Stimulated activated CD4-positive, alpha-beta T cell treated with anti-CD3 and anti-CD28 coated beads, Interleukin-4, amount 100 ng/mL, for 24 hours (primary cell): ENCODE measurements around the gene GNGT1.
"Not testable (repeated sequence)": the region's sequence is repeated elsewhere in the genome, so short reads cannot be mapped to it uniquely, and the experiment has no call there.

ENCODE experiments used
- DNase-seq: peaks from one replicate; pipeline ENCODE4 v3.0.0-alpha.2; 2020

GNGT1 gene

DNA sequence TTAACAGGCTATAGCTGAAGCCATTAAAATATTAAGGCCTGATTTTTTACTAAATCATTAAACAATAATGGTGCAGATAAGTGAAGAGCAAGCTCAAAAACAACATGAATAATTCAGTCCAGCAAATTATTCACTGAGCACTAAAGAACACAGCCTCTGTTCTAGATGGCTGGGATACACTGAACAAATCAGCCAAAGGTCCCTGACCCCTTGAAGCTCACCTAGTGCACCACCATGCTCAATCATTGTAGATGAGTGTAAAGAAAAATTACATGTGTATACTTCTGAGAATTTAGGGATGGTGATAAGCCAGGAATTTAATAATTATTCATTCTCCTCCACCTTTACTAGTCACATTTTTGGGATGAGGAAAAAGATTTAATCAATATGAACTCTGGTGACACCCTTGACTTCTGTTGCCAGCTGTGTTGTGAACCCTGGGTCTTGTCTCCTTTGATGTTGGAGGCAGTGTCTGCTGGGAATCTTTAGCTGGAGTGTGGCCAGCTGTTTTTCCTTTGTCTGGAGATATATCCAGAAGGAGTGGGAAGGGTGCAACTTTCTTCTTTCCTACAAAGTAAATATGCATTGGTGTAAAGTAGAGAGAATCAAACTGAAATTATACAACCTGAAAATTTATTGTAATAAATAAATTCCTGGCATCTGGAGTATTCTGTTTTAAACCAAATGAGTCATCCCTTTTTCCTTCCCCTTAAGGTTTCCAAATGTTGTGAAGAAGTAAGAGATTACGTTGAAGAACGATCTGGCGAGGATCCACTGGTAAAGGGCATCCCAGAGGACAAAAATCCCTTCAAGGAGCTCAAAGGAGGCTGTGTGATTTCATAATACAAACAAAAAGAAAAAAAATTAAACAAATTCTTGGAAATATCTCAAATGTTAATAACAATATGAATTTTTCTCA is 4.0 kb downstream of the GNGT1 start:
- DNase-seq: no peak

DNA sequence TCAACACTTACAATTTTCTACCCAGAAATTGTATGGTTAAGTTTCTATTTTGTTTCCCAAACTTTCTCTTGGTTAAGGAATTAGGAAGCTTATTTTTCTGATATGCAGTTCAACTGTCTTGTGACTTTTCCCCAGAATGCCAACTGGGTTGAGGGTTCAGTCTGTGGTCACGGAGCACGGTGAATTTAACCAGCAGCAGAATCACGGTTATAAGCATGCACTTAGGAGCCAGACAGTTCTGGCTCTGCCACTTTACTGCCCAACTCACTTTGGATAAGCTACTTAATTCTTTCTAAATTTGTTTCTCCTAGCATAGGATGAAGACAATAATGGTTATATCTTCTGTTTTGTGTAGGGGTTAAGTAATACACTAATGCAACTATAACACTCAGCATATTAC is 4.9 kb downstream of the GNGT1 start:
- DNase-seq: not testable (repeated sequence)

DNA sequence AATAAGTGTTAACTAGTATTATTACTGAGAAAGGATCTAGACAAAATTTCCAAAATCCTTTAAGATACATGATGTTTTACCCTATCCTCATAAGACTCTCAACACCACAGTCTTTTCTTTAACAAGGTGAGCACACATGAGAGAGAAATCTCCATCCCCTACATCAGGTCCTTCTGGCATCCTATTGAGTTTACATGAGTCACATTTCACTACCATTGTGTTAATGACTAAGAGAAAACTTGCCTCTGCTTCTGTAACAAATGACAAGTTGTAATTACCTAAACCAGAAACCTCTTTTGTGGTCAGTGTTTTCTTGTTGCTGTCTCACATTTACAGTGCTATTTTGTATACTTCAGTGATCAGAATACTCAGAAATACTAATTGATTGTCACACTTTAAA is 5.3 kb downstream of the GNGT1 start:
- not testable (repeated sequence) for DNase-seq

GRCh38 chr7:93913197-93913596 is 6.8 kb downstream of the GNGT1 start:
- DNase-seq: no peak

DNA sequence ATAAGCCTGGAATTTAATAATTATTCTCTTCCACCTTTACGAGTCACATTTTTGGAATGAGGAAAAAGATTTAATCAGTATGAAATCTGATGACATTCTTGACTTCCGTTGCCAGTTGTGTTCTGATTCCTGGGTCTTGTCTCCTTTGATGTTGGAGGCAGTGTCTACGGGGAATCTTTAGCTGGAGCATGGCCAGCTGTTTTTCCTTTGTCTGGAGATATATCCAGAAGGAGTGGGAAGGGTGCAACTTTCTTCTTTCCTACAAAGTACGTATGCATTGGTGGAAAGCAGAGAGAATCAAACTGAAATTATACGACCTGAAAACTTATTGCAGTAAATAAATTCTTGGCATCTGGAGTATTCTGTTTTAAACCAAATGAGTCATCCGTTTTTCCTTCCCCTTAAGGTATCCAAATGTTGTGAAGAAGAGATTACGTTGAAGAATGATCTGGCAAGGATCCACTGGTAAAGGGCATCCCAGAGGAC is 8.3 kb downstream of the GNGT1 start:
- DNase-seq: no peak

DNA sequence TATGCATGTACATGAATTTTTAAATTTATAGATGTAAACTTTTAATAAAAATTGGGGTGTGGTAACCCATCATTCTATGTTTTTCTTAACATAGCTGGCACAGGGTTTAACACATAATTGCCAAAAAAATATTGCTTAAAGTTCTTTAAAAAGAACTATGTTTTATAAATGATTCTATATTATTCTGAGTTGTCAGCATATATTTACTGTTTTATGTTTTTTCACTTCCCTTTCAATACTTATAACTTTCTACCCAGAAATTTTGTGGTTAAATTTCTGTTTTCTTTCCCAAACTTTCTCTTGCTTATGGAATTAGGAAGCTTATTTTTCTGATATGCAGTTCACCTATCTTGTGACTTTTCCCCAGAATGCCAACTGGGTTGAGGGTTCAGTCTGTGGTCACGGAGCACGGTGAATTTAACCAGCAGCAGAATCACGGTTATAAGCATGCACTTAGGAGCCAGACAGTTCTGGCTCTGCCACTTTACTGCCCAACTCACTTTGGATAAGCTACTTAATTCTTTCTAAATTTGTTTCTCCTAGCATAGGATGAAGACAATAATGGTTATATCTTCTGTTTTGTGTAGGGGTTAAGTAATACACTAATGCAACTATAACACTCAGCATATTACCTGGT is 9.0 kb downstream of the GNGT1 start:
- DNase-seq: not testable (repeated sequence)

GRCh38 chr7:93915888-93916287 is 9.5 kb downstream of the GNGT1 start:
- DNase-seq: not testable (repeated sequence)

DNA sequence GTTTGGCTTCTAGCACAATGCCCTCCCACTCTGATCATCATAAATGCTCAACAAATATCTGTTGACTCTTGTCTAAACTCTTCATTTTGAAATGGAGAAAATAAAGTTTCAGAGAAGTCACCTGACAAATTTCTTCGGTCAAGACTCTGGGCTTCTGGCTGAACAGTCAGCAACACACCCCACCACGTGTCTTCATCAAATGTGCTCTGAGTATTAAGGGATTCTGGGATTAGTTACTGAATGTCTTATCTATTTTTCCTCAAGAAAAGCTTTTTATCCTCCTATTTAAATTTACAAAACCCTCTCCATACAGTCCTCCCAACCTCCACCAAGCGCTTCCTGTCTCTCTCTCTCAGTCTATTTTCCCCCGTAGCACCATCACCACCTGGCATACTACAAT is 9.9 kb downstream of the GNGT1 start:
- DNase-seq: not testable (repeated sequence)

- no peak for DNase-seq
These were observed 14.3 kb downstream of the GNGT1 start for GRCh38 chr7:93920496-93921182.

DNA sequence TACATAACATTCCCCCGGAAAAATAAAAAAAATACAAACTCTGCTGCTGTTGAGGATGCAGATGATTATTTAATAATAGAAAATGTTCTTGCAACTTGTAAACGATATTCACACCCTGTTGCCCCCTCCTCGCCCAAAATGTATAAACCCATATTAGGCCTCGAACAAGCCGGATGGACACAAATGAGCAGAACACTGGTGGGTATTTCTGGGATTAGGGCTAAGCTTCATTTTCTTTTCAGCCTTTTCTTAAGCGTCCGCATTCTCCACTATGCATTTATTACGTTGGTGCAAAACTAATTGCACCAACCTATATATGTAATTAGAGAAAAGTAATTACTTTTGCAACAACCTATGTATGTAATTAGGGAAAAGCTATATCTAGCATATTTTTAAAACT is 14.8 kb downstream of the GNGT1 start:
- DNase-seq: no peak

DNA sequence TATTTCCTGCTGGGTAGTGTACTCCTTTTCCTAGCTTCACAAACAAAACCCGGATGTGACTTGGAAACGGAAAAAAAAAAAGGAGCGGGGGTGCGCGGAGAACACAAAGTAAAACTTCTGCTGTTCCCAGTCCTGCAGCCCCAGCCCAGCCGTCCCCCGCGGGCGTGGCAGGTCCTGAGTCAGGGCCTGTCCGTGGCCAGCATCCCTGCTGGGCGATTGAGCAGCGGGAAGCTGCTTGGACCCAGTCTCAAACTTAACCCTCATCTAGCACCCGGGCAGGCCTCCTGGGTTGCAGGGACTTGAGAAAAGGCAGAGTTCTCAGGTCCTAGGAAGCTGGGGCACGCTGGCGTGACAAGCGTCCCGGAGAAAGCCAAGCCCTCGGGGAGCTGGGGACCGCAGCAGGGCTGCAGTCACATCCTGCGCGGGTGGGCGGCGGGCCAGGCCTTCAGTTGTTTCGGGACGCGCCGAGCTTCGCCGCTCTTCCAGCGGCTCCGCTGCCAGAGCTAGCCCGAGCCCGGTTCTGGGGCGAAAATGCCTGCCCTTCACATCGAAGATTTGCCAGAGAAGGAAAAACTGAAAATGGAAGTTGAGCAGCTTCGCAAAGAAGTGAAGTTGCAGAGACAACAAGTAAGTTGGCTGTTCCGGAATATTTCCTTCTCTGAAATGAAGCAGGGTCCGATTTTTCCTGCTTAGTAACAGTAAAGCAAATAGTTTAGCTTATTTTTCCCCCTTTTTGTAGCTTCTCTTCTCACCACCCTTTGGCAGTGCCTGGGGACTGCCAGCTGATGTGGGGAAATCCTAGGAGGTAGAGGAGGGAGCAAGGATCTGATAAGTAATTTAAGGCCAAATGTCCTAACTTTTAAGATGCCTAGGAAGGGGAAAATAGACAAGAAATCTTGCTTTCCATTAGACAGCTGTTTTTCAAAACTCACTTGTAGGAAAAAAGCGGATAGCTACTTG is 15.5 kb downstream of the GNGT1 start, which contains the start of gene GNG11:
TSS of gene GNG11 (plus strand) at position 129 of the 960 bp plus-strand sequence. CDS start at position 532, 403 bp downstream.
- peak; percentile 9 for DNase-seq

DNA sequence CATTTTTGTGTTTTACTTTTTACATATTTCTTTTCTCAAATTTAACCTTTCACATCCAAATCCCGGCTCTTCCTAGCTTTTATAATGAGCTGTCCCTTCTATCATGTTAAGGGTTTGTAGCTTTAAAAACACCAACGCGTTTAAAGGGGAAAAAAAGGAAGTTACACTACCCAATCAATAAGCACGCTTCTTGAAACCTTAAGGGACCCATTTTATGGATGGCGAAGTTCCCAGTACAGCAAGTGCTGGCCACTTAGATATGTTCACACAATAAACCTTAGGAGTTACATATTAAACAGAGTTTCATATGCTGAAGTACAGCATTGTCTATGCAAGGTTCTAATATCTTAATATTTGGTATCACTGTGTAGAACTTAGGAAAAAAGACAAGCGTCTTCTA is 16.9 kb downstream of the GNGT1 start:
- DNase-seq: no peak

DNA sequence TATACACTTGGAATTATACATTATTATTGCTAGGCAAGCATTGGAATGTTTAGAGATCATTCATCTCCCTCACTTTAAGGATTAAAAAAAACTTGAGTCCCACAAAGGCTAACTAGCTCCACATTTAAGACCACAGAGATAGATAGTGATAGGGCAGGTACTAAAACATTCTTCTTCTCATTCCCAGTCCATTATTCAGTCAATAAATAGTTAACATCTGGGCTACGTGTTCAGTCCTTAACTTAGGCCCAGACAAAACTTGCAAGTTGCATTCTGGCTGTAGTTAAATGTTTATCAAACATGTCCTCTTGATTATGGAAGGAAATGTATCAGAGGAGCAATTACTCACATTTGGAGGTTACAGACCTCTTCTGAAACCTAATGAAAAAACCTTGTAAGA is 17.6 kb downstream of the GNGT1 start:
- no peak for DNase-seq

GRCh38 chr7:93926800-93927199 is 20.4 kb downstream of the GNGT1 start:
- no peak for DNase-seq

DNA sequence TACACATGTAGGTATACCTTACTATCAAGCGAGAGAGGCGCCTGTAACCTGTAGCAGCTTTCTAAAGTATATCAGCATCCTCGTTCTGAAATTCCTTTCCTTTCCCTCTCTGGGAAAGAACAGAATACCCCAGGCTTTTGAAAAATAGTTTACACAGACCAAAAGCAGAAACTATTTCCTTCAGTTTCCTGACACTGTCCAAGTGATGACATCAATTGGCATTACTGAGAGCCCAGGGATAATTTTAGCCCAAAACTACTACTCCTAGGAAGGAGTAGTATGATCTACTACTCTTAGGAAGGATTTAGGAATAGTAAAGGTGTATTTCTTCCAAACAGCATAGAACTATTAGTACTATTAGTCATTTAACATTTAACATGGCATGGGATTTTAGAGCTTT is 21.2 kb downstream of the GNGT1 start:
- DNase-seq: no peak

- DNase-seq: no peak
These were observed 25.3 kb downstream of the GNGT1 start for GRCh38 chr7:93931655-93932054.

DNA sequence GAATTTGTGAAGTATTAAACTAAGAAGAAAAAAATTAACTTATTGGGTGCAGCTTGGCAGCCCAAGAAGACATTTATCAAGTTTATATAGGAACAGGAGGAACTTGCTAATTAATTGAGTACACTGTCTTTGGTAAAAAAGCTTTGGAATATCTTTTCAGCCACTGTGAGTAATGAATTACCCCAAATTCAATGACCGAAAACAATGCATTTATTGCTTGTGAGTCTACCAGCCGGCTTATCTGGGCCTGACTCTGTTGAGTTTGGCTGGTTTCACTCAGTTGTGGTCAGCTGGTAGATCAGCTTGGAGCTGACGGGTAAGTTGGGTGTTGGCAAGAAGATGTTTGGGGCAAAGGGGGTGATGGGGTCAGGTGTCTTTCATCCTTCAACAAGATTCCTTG is 26.8 kb downstream of the GNGT1 start:
- no peak for DNase-seq

- DNase-seq: no peak
These were observed 28.7 kb downstream of the GNGT1 start for GRCh38 chr7:93935102-93935501.

DNA sequence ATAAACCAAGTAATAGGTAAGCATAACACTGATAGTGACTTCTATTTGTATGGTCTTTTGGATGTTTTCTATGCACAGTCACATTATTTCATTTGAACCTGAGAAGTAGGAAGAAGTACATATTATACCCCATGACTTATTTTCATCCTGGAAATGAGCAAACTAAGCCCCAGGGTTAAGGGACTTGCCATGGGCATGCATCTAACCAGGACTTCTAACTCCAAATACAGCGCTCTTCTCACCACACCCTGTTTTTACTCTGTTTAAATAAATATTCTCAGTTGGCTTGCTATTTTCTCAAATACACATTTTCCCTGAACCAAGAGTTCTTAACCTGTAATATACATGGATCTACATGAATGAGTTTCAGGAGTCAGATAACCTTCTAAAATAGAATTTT is 31.5 kb downstream of the GNGT1 start:
- no peak for DNase-seq

DNA sequence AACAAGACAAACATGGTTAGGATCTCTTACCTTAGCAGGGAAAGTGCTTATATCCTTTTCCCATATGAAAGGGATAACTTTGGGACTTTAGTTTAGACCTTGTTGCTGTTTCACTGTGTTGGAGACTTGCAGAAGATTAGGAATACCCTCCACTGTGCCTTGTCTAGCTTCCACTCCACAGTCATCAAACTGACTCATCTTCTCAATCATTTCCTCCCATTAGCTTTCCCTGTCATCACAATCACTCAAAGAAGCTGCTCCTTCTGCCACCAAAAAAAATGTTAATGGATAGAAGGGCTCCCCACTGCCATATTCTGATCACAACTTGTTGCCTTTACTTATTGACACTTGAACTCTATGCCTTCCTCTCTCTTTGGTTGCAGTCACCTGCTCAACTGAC is 31.9 kb downstream of the GNGT1 start:
- DNase-seq: no peak

DNA sequence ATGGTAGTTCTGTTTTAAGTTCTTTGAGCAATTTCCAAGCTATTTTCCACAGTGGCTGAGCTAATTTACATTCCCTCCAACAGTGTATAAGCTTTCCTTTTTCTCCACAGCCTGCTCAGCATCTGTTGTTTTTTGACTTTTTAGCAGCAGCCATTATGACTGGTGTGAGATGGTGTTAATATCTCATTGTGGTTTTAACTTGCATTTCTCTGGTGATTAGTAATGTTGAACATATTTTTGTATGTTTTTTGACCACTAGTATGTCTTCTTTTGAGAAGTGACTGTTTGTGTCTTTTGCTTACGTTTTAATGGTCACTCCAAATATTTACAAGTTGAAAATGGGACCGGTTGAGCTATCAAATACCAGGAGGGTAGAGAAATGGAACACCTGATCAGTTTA is 35.6 kb downstream of the GNGT1 start:
- no peak for DNase-seq

- DNase-seq: no peak
These were observed 37.6 kb downstream of the GNGT1 start for GRCh38 chr7:93943816-93944540.
